B cell (primary cell): ENCODE data around the gene RBM19.

ENCODE experiments used
- EZH2 ChIP-seq: IDR thresholded peaks from 2 replicates; pipeline ENCODE4 v1.6.1; 2012; ENCODE audit warnings: borderline replicate concordance, low read depth, mild to moderate bottlenecking, moderate library complexity, low read length; ENCODE audit not compliant: insufficient read depth, poor library complexity, severe bottlenecking
- TF ChIP-seq, protein P1 (sequence below): fragments of 200-600 bp; IDR thresholded peaks from one replicate; pipeline ENCODE4 v1.8.0; 2022; ENCODE audit warnings: antibody characterized with exemption, mild to moderate bottlenecking

GRCh38 chr12:113946175-113946574 is 19.9 kb downstream of the RBM19 start:
- TF ChIP-seq, protein P1, sequence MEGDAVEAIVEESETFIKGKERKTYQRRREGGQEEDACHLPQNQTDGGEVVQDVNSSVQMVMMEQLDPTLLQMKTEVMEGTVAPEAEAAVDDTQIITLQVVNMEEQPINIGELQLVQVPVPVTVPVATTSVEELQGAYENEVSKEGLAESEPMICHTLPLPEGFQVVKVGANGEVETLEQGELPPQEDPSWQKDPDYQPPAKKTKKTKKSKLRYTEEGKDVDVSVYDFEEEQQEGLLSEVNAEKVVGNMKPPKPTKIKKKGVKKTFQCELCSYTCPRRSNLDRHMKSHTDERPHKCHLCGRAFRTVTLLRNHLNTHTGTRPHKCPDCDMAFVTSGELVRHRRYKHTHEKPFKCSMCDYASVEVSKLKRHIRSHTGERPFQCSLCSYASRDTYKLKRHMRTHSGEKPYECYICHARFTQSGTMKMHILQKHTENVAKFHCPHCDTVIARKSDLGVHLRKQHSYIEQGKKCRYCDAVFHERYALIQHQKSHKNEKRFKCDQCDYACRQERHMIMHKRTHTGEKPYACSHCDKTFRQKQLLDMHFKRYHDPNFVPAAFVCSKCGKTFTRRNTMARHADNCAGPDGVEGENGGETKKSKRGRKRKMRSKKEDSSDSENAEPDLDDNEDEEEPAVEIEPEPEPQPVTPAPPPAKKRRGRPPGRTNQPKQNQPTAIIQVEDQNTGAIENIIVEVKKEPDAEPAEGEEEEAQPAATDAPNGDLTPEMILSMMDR = no peak
- TF ChIP-seq EZH2 = no peak
